CD4-positive, alpha-beta T cell treated with Interleukin-17A for 1 hour (primary cell): ENCODE measurements around the gene AQP12A.

Experiments
- DNase-seq: peaks from one replicate; pipeline ENCODE4 v3.0.0-alpha.2; 2020

Gene AQP12A

GRCh38 chr2:240725671-240726070 is 34.0 kb downstream of the AQP12A start:
- DNase-seq = no peak

DNA sequence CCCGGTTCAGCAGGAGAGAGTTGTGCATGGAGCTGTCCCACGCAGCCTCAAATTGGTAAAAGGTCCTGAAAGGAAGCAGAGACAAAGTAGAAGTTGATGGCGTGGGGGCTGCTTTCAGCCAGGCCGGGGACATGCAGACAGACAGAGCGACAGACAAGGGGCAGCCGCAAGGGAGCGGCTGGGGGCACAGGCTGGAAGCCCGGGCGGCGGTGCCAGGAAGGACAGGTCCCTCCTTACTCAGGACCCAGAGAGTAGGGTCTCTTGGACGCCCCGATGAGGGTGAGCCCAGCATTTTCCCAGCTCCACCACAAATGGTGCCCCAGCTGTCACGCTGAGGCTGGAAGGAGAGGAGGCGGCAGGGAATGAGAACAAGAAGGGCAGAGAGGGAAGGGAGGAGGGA is 35.2 kb downstream of the AQP12A start:
- no peak for DNase-seq

DNA sequence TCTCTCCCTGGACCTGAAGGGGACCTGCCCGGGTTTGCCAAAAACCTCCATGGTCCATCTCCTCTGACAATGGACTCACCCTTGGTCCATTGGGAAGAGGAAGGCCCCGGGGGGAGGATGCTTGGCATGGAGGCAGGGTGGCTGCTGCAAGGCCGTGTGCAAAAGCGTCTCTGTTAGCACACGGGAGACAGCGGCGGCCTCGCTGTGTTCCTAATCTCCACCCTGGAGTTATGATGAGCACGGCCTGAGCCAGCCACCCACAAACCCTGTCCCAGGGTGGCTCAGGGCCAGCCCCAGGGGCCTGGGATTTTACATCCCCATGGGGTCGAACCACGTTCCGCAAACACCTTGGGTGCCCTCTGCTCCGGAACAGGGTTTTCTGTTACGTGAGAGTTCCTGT is 35.8 kb downstream of the AQP12A start:
- DNase-seq = no peak

DNA sequence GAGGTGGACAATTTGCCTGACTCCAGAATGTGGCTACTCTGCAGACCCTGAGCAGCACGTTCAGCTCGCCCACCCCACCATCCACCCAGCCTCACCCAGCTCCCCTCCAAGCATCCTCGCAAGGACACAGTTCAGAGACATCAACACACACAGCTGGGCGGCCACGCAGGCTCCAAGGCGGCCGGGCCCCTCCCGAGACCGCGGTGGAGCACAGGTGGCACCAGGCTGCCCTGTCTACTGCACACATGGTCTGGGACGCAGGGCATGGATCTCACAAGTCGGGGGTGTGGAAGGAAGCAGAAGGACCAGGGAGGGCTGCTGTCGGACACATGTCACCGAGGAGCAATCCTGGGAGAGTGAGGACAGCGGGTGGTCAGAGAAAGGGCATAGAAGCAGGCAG is 36.2 kb downstream of the AQP12A start:
- no peak for DNase-seq

DNA sequence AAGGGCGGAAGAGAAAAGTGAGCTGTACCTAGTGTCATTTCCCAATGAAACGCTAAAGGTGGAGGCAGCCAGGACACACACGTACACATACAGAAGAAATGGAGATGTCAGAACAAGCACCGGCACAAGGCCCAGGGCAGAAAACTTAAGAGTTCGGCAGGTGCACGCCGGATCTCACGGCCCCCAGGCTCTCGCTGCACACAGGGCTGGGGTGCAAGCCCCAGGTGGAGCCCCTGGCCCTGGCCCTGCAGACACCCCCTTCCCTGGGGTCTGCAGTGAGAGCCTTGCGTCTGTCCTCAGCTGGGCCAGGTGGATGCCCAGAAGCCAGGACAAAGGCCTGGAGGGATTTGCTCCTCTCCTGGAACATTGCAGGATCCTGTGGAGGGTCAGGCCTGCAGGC is 36.7 kb downstream of the AQP12A start:
- no peak for DNase-seq

- DNase-seq = no peak
Observed at GRCh38 chr2:240728827-240729226, 37.2 kb downstream of the AQP12A start.

DNA sequence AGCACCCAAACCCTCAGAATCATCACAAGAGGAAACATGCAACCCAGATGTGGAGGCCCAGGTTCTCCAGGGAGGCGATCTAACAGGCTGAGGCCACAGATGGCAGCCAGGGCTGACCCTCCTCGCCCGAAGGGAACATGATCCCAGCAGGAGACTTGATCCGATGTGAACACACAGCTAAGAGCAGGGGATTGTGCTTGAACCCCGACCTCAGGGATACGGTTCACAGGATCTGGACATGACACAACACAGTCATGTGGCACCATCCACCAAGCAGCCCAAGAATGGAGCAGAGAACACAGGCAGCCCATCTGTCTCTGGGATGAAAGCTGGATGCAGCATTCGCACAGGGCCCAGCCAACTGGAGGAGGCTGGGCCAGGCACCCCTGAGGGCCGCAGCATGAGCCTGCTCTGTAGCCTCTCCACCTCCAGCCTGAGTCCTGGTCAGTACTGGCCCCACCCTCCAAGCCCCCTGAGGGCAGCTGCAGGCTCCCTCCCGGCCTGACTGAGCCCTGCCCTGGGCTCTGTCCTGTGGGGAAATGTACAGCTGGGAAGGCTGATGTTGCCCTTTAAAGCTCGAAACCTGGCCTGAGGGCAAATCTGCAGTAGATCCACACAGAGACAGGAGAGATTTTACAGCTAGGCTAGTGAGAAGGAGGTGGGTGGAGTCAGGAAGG is 39.0 kb downstream of the AQP12A start:
- DNase-seq = no peak

DNA sequence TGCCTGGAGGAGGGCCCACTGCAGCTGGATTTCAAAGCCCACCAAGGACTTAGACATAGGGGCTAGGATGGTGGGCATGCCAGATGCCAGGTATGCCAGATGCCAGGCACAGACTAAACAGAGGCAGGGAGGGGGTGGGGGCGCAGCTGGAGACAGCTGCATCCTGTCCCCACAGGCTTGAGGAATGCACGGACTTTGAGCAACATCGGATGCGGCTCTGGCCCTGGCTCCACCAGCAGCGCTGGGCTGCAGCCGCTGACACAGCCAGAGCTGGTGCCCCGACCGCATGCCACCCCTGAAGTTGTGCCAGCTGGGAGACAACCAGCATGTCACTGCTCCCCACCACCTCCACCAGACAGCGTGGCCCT is 39.5 kb downstream of the AQP12A start:
- DNase-seq = no peak

GRCh38 chr2:240732184-240732583 is 40.5 kb downstream of the AQP12A start:
- DNase-seq = no peak

DNA sequence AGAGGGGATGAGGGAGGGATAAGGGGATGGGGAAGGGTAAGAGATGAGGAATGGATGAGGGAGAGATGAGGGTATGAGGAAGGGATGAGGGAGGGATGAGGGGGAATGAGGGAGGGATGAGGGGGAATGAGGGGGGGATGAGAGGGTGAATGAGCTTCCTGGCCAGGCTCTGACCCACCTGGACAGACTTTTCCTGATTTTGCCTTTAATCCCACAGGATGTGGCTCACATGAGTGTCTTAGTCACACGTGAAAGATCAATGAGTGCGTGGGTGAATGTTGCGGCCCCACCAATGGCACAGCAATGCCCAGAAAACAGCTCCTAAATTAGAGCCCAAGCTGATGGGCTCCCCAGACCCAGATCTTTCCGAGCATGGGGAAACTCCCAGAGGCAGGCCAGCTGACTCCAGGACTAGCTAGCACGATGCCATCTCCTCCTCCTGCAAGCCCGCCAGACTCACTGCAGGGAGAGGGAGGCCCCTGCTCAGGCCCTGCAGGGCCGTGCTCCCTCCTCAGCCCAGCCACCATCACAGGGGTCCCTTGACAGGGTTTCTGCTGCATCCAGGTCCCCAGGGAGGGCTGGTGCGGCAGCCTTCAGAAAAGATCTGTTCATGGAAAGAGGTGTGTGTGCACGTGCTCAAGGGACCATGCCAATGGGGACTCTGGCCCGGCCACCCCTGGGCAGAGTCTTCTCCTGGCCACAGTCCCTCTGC is 41.4 kb downstream of the AQP12A start:
- DNase-seq = no peak

DNA sequence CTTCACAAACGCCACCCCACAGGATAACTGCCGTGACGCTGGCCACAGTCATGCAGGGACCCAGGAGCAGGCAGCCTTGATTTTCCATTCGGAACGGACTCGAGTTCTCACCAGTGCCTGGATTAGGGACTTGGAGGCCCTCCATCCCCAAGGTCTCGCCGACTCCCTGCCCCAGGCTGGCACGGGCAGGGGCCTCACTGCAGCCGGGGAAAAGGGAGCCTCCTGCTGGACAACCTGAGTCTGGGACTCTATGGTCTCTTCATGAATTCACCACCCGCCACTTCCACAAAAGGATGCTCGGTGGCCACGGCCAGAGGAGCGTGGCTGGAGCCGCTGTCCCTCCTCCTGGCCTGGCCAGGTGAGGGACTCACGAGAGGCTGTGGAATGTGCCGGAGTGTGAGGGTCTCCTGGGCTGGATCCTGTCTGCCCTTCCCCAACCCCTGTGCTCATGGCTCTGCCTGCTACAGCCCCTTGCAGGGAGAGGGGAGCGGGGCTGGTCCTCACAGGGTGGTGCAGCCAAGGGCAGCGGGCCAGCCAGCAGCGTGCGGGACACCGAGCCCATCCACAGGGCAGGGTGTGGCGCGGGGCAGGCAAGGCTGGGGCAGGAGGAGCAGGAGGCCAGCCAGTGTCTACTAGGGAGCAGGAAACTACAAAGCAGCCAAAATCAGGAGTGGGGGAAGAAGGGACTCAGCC is 42.3 kb downstream of the AQP12A start:
- DNase-seq = peak; percentile 13

DNA sequence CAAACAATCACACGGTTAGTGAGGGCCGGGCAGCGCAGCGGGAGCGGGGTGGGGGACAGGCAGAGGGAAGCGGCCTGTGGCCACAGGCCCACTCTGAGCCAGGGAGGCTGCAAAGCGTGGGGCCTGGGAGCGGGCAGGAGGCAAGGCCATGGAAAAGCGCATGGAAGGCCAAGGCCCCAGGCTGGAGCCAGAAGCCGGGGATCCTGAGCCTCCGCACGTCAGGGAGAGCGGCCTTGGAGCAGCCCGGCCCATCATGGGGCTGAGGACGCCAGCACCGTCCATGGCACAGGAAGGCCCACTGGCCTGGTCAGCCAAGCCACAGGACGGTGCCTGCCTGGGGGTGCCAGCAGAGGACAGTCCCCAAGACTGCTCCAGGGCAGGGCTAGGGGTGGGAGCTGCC is 43.1 kb downstream of the AQP12A start:
- DNase-seq = no peak

DNA sequence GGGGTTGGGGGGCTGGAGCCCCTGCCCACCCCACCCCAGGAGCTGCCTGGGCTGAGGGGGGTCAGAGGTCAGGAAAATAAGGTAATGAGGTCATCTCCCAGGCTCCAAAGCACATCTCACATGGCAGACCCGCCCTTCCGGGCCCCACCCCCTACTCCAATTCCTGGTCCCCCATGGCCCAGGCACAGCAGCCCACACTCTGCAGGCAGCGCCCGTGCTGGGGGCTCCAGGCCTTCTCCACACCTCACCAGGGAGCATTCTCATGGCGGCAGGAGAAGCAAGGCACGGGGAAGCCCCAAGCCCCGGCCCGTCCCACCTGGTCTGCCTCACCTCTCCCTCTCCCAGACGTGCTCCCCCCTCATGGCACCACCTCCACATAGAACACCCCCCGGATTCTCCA is 43.8 kb downstream of the AQP12A start:
- DNase-seq = no peak

- no peak for DNase-seq
Observed at GRCh38 chr2:240736281-240737250, 44.9 kb downstream of the AQP12A start.

DNA sequence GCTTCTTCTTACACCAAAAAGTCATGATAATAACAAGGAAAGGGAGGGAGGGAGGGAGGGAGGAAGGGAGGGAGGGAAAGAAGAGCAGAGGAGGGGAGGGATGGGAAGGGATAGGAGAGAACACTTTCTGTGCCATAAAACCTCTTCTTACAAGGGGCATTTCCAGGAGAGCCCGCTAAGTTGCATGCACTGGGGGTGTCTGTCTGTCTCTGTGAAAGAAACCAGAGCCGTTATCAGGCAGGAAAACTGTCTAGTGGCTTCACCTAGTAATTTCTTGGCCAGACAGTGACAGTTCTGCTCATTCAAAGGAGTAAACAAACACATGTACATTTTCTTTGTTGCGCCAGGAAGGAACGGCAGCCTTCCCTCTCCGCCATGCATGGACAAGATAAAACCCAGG is 45.8 kb downstream of the AQP12A start:
- DNase-seq = no peak

DNA sequence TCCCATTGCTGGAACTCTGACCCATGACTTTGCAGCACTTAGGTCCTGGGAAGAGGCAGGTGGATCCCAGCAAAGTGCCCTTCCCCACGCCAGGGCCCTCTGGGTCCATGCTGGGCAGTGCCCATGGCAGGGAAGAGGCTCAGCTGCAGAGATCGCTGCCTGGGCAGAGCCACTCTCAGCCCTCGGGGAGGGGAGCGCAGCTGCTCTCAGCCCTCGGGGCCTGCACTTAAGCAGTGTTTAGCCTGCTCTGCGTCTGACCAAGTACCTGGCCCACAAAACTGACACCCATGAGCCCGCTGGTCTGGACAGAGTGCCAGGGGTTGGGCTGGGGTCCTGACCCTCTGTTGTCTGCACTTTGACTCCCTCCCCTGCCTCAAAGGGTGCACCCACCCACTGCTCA is 46.3 kb downstream of the AQP12A start:
- no peak for DNase-seq

DNA sequence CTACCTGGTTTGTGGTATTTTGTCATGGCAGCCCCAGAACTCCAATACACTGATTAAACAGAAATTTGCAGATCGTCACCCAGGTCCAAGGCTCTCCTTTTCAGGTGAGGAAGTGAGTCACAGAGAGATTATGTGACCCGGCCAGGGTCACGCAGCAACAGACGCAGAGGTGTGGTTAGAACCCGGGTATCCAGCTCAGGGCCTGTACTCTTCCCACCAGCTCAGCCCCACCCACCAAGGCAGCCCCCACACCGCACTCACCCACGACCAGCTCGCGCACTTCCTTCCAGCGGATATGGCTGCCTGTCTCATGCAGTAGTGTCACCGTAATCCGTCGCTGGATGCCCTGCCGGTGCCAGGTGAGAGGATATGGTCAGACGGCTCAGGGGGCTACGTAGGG is 48.1 kb downstream of the AQP12A start:
- peak; percentile 38 for DNase-seq

DNA sequence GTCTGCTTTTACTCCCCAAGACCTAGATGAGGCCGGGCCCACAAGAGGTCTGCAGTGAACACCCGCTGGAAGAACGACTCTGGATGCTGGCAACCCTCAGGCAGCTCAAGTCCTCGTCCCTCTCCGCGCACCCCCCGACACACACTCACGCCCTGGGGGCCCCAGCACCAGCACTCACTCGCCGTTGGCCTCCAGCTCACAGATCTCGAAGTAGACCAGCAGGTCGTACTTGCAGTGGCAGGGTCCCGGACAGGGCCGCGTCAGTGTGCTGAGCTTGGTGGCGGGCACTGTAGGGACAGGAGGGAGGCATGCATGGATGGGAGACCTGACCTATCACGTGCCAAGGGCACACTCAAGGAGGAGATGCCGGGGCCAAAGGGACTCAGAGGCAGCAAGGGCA is 49.4 kb downstream of the AQP12A start:
- DNase-seq = no peak

DNA sequence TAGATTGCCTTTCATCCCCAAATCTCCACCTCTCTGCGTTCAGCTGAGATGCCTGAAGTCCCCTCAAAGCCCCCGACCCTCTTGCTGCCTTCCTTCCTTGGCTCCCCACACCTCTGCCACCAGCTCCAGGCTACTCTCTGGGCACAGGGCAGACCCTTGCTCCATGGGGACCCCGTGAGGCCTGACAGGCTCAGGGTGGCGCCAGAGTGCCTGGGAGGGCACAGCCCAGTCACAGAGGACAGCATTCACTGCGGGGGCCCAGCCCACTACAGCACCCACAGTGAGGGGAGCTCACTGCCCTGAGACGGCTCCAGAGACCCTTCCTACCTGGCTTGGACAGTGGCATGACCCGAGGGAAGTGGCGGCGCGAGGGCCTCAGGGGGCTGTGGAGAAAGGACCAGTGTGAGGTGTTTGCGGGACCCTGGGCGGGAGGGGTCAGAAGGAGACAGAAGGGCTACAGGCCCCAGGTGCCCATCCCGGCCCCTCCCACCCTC is 51.0 kb downstream of the AQP12A start:
- DNase-seq = no peak

- DNase-seq = no peak
Observed at GRCh38 chr2:240745456-240745855, 53.8 kb downstream of the AQP12A start.

GRCh38 chr2:240745962-240746361 is 54.3 kb downstream of the AQP12A start:
- no peak for DNase-seq

GRCh38 chr2:240746671-240747070 is 55.0 kb downstream of the AQP12A start:
- DNase-seq = no peak

DNA sequence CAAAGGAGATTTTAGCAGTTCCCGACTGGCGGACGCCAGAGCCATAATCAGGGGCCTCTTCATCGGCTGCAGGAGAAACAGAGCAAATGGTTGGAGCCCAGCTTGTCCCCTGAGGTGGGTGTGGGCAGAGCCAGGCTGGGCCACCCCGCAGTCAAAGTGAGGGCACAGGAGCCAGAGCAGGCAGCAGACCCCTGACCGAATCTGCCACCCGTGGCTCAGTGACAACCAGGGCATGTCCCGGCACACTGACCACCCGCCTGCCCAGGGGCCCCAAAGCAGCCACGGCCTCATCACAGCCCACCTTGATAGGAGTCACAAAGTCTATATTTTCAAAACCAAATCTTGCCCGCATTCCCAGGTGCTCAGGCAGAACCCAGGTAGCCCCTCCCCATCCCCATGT is 55.6 kb downstream of the AQP12A start:
- no peak for DNase-seq
